SK-N-MC (cell line): ENCODE data around the gene OPA1.

Source experiments
- EZH2 ChIP-seq: fragments of 200-600 bp; sonication (generic); IDR thresholded peaks from one replicate; pipeline ENCODE4 v1.6.1; 2017; ENCODE audit warnings: antibody characterized with exemption
- POLR2AphosphoS5 ChIP-seq: IDR thresholded peaks from 2 replicates; pipeline ENCODE4 v1.6.1; 2012; ENCODE audit warnings: mild to moderate bottlenecking, low read depth, low read length, borderline replicate concordance

- no peak for TF ChIP-seq POLR2AphosphoS5
- no peak for TF ChIP-seq EZH2
These were observed 2.1 kb downstream of the OPA1 start for GRCh38 chr3:193594946-193595689.
